ENCODE data around the gene ANKDD1B. TPM values are rescaled to one million over a fixed set of nuclear protein-coding genes. Genes with fewer than 3 reads are reported as not detected.

ANKDD1B gene
- total and polyA plus RNA-seq, 9 of the 15 experiments (the other 6 are each of a cell fraction or from before 2014, with no cell fraction given), result 0.04 to 0.29 (median 0.18) TPM; not detected in 1

DNA sequence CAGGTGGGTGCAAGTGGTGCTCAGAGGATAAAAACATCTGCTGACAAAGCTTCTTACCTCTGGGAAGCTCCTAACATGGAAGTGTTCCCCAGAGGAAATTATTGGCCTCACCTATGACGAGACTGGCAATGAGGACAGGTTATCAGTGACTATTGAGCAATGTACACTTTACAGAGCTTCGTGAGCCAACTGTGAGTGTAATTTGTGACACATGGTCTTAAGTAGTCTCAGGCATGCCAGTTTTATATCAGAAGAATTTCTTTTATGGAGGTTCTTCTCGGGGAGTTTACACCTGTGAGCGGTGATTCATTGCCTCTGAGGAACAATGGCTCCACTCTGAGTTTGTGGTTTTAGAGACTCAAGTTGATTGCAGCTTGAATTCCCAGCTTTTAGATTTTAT, 11.3 kb downstream of the ANKDD1B start:
- no peaks in the 10 kb centered on the region for H3K9me1 ChIP-seq (ENCODE audit: control insufficient read depth, insufficient read depth, low read length)
- ATAC-seq (no peak), DNase-seq (ENCODE audit: extremely low read depth in 1 of 4, low spot score in 3 of 4) (no peak), FAIRE-seq (no peak)
- ChIA-PET CTCF (ENCODE audit: low intra/inter-chr PET ratio) (no interaction called here), POLR2A (no interaction called here)
- no peak overlapping the region for H3K9ac ChIP-seq (ENCODE audit: insufficient read depth in 1 of 2, low read depth in 2 of 2, low read length in 2 of 2)
- no TSS peak for BruUV-seq (replicated peaks)
- H3K79me2 ChIP-seq (ENCODE audit: control insufficient read depth, insufficient read depth, low read length), result no peaks in the 10 kb centered on the region
- TF ChIP-seq STAG1 (CRISPR knock-in tag; IDR thresholded peaks at IDR 0.05; ENCODE audit: borderline replicate concordance) (no peak), MAFK (IDR thresholded peaks at IDR 0.05; ENCODE audit: low read length) (no peak), ZNF140 (CRISPR knock-in tag; IDR thresholded peaks at IDR 0.05) (no peak), MAFF (IDR thresholded peaks at IDR 0.05; ENCODE audit: low read length) (no peak), ZNF3 (CRISPR knock-in tag; IDR thresholded peaks at IDR 0.05) (no peak), SMARCB1 (IDR thresholded peaks at IDR 0.05; ENCODE audit: insufficient read length, low read depth) (no peak), JUN (IDR thresholded peaks at IDR 0.05; ENCODE audit: borderline replicate concordance, low read depth, low read length) (no peak), JUN (CRISPR knock-in tag; IDR thresholded peaks at IDR 0.05; ENCODE audit: borderline replicate concordance) (no peak), ZNF444 (CRISPR knock-in tag; IDR thresholded peaks at IDR 0.05) (no peak), EGR1 (conservative IDR thresholded peaks at IDR 0.05) (no peak), TAF15 (IDR thresholded peaks at IDR 0.05; ENCODE audit: low read depth, low read length) (no peak), RBM14 (IDR thresholded peaks at IDR 0.05; ENCODE audit: borderline replicate concordance, insufficient read depth, low read depth, low read length) (no peak), EZH2 (IDR thresholded peaks at IDR 0.05; ENCODE audit: borderline replicate concordance, low read depth, low read length) (no peak), THRAP3 (IDR thresholded peaks at IDR 0.05; ENCODE audit: borderline replicate concordance) (no peak)
- TF ChIP-seq, protein P1, sequence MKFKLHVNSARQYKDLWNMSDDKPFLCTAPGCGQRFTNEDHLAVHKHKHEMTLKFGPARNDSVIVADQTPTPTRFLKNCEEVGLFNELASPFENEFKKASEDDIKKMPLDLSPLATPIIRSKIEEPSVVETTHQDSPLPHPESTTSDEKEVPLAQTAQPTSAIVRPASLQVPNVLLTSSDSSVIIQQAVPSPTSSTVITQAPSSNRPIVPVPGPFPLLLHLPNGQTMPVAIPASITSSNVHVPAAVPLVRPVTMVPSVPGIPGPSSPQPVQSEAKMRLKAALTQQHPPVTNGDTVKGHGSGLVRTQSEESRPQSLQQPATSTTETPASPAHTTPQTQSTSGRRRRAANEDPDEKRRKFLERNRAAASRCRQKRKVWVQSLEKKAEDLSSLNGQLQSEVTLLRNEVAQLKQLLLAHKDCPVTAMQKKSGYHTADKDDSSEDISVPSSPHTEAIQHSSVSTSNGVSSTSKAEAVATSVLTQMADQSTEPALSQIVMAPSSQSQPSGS (CRISPR knock-in tag; IDR thresholded peaks at IDR 0.05), result no peak
- TF ChIP-seq, protein P2, sequence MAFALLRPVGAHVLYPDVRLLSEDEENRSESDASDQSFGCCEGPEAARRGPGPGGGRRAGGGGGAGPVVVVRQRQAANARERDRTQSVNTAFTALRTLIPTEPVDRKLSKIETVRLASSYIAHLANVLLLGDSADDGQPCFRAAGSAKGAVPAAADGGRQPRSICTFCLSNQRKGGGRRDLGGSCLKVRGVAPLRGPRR (CRISPR knock-in tag; IDR thresholded peaks at IDR 0.05), result no peak
- TF ChIP-seq, protein P3, sequence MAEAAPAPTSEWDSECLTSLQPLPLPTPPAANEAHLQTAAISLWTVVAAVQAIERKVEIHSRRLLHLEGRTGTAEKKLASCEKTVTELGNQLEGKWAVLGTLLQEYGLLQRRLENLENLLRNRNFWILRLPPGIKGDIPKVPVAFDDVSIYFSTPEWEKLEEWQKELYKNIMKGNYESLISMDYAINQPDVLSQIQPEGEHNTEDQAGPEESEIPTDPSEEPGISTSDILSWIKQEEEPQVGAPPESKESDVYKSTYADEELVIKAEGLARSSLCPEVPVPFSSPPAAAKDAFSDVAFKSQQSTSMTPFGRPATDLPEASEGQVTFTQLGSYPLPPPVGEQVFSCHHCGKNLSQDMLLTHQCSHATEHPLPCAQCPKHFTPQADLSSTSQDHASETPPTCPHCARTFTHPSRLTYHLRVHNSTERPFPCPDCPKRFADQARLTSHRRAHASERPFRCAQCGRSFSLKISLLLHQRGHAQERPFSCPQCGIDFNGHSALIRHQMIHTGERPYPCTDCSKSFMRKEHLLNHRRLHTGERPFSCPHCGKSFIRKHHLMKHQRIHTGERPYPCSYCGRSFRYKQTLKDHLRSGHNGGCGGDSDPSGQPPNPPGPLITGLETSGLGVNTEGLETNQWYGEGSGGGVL (CRISPR knock-in tag; IDR thresholded peaks at IDR 0.05), result no peak
- TF ChIP-seq, protein P4, sequence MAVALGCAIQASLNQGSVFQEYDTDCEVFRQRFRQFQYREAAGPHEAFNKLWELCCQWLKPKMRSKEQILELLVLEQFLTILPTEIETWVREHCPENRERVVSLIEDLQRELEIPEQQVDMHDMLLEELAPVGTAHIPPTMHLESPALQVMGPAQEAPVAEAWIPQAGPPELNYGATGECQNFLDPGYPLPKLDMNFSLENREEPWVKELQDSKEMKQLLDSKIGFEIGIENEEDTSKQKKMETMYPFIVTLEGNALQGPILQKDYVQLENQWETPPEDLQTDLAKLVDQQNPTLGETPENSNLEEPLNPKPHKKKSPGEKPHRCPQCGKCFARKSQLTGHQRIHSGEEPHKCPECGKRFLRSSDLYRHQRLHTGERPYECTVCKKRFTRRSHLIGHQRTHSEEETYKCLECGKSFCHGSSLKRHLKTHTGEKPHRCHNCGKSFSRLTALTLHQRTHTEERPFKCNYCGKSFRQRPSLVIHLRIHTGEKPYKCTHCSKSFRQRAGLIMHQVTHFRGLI (CRISPR knock-in tag; IDR thresholded peaks at IDR 0.05), result no peak
- H3K4me2 ChIP-seq (ENCODE audit: insufficient read depth, low read length), result no peak overlapping the region
- H3K4me1 ChIP-seq (replicated peaks in 1 of 2; ENCODE audit: control insufficient read depth in 2 of 2, insufficient read depth in 2 of 2, low read length in 2 of 2), result peaks cover 5 to 16% of the 10 kb centered on the region in 2 experiments; a peak in 4 of 5 replicates
- no peaks in the 10 kb centered on the region for H3K27me3 ChIP-seq (ENCODE audit: control insufficient read depth in 2 of 2, insufficient read depth in 2 of 2, low read length in 2 of 2)
- H3K9me3 ChIP-seq (replicated peaks; ENCODE audit: control insufficient read depth, insufficient read depth, low read depth, low read length), result no peaks in the 10 kb centered on the region
- in situ Hi-C loops (cut with MboI) (no loop called here), intact Hi-C loops (cut with micrococcal nuclease) (no loop called here)
- no peak overlapping the region for H3K27ac ChIP-seq (ENCODE audit: extremely low read depth, low read depth, low read length)
- H3K4me3 ChIP-seq, result no peak overlapping the region
- H2AFZ ChIP-seq (ENCODE audit: low read depth, low read length), result no peak overlapping the region
- 58% methylated on average over 4 of the region's 4 CpGs for WGBS (ENCODE audit: insufficient coverage, low coverage, missing lambda C conversion rate)
- no peaks in the 10 kb centered on the region for H3K36me3 ChIP-seq (ENCODE audit: control insufficient read depth, insufficient read depth, low read length)
- no peaks in the 10 kb centered on the region for H4K20me1 ChIP-seq (replicated peaks; ENCODE audit: control insufficient read depth, insufficient read depth, low read length)

All from K562 (cell line).